HEK293 (cell line): ENCODE results near the gene RSL24D1.

Source experiments
- CTCF ChIA-PET: fragments of 350-600 bp; formaldehyde crosslinking; extraction: SDS; loops from one replicate; lab custom pipeline; 2021; ENCODE audit warnings: antibody characterized with exemption; lab: Yijun Ruan, JAX
- POLR2A ChIA-PET: fragments of 300-600 bp; formaldehyde crosslinking; extraction: SDS; loops from one replicate; lab custom pipeline; 2020; ENCODE audit warnings: antibody characterized with exemption, inconsistent platforms; lab: Yijun Ruan, JAX
- H3K27ac ChIP-seq: fragments of 200-500 bp; sonication (Bioruptor generic); 2 replicates; pipeline ENCODE4 v1.5.1; 2014; ENCODE audit warnings: low read depth, low read length, control low read depth, inconsistent platforms; ENCODE audit errors: extremely low read depth
- H3K36me3 ChIP-seq, 2 experiments: fragments of 200-500 bp in 1 of 2; sonication (Bioruptor generic) in 1 of 2; 1 replicate in 1 of 2; 2 replicates in 1 of 2; pipeline ENCODE4 v1.5.1; 2014 to 2017; ENCODE audit warnings: inconsistent platforms in 2 of 2, low read length in 2 of 2; ENCODE audit not compliant: control insufficient read depth in 2 of 2, insufficient read depth in 1 of 2
- H3K4me1 ChIP-seq: fragments of 200-500 bp; sonication (Bioruptor generic); 2 replicates; pipeline ENCODE4 v1.5.1; 2014; ENCODE audit warnings: mild to moderate bottlenecking, low read length, inconsistent platforms; ENCODE audit not compliant: control insufficient read depth, insufficient read depth
- H3K4me3 ChIP-seq: 2 replicates; pipeline ENCODE4 v1.5.1; 2011; ENCODE audit warnings: low read depth, mild to moderate bottlenecking, control low read depth, low read length, moderate library complexity
- H3K9me3 ChIP-seq: fragments of 200-500 bp; sonication (Bioruptor generic); 2 replicates; pipeline ENCODE4 v1.5.1; 2014; ENCODE audit warnings: low read depth, low read length, inconsistent platforms; ENCODE audit not compliant: control insufficient read depth, insufficient read depth
- GFI1B ChIP-seq: fragments of 450-650 bp; formaldehyde crosslinking; IDR thresholded peaks from 2 replicates; pipeline ENCODE4 v1.5.1; 2016; ENCODE audit warnings: missing biosample characterization, missing genetic modification characterization
- GLIS2 ChIP-seq: fragments of 450-650 bp; formaldehyde crosslinking; IDR thresholded peaks from 2 replicates; pipeline ENCODE4 v1.5.1; 2016; ENCODE audit warnings: missing biosample characterization, missing genetic modification characterization
- HOXA7 ChIP-seq: sonication (generic); formaldehyde crosslinking; IDR thresholded peaks from 2 replicates; pipeline ENCODE4 v1.8.1; 2022; ENCODE audit warnings: missing genetic modification reagents, borderline replicate concordance
- IKZF3 ChIP-seq: fragments of 450-650 bp; IDR thresholded peaks from 2 replicates; pipeline ENCODE4 v1.5.0; 2018; ENCODE audit warnings: missing biosample characterization, mild to moderate bottlenecking, missing genetic modification characterization, moderate library complexity
- KLF16 ChIP-seq: fragments of 450-650 bp; formaldehyde crosslinking; IDR thresholded peaks from 2 replicates; pipeline ENCODE4 v1.5.1; 2017; ENCODE audit warnings: missing biosample characterization, missing genetic modification characterization
- OSR2 ChIP-seq: fragments of 450-650 bp; formaldehyde crosslinking; IDR thresholded peaks from 2 replicates; pipeline ENCODE4 v1.5.1; 2016; ENCODE audit warnings: missing biosample characterization, missing genetic modification characterization
- PRDM10 ChIP-seq: fragments of 450-650 bp; formaldehyde crosslinking; IDR thresholded peaks from 2 replicates; pipeline ENCODE4 v1.5.1; 2016; ENCODE audit warnings: missing biosample characterization, missing genetic modification characterization
- PRDM2 ChIP-seq: fragments of 450-650 bp; formaldehyde crosslinking; IDR thresholded peaks from 2 replicates; pipeline ENCODE4 v1.5.1; 2016; ENCODE audit warnings: missing biosample characterization, missing genetic modification characterization, borderline replicate concordance
- ZBTB1 ChIP-seq: fragments of 450-650 bp; formaldehyde crosslinking; IDR thresholded peaks from 2 replicates; pipeline ENCODE4 v1.5.1; 2016; ENCODE audit warnings: missing biosample characterization, missing genetic modification characterization
- ZNF175 ChIP-seq: fragments of 450-650 bp; formaldehyde crosslinking; IDR thresholded peaks from 2 replicates; pipeline ENCODE4 v1.5.1; 2016; ENCODE audit warnings: missing biosample characterization, missing genetic modification characterization
- ZNF26 ChIP-seq: fragments of 450-650 bp; formaldehyde crosslinking; IDR thresholded peaks from 2 replicates; pipeline ENCODE4 v1.5.1; 2016; ENCODE audit warnings: missing biosample characterization, missing genetic modification characterization
- ZNF266 ChIP-seq: fragments of 450-650 bp; formaldehyde crosslinking; IDR thresholded peaks from 2 replicates; pipeline ENCODE4 v1.5.1; 2016; ENCODE audit warnings: missing biosample characterization, missing genetic modification characterization, low read depth
- ZNF350 ChIP-seq: fragments of 450-650 bp; formaldehyde crosslinking; IDR thresholded peaks from 2 replicates; pipeline ENCODE4 v1.5.0; 2017; ENCODE audit warnings: missing biosample characterization, mild to moderate bottlenecking, missing genetic modification characterization
- ZNF416 ChIP-seq: fragments of 450-650 bp; formaldehyde crosslinking; IDR thresholded peaks from 2 replicates; pipeline ENCODE4 v1.5.1; 2016; ENCODE audit warnings: missing biosample characterization, missing genetic modification characterization
- ZNF521 ChIP-seq: fragments of 450-650 bp; formaldehyde crosslinking; IDR thresholded peaks from 2 replicates; pipeline ENCODE4 v1.5.1; 2017; ENCODE audit warnings: missing biosample characterization, mild to moderate bottlenecking, missing genetic modification characterization
- ZNF624 ChIP-seq: fragments of 450-650 bp; formaldehyde crosslinking; IDR thresholded peaks from 2 replicates; pipeline ENCODE4 v1.5.1; 2017; ENCODE audit warnings: missing biosample characterization, missing genetic modification characterization
- ZNF704 ChIP-seq: fragments of 450-650 bp; formaldehyde crosslinking; IDR thresholded peaks from 2 replicates; pipeline ENCODE4 v1.5.1; 2016; ENCODE audit warnings: missing biosample characterization, missing genetic modification characterization
- ZNF707 ChIP-seq: fragments of 450-650 bp; formaldehyde crosslinking; IDR thresholded peaks from 2 replicates; pipeline ENCODE4 v1.5.1; 2016; ENCODE audit warnings: missing biosample characterization, missing genetic modification characterization

Gene RSL24D1

GRCh38 chr15:55237219-55238130, 40.7 kb upstream of the RSL24D1 start:
- no peaks in the 10 kb centered on the region for H3K4me1 ChIP-seq
- no peak overlapping the region for H3K4me3 ChIP-seq
- no peaks in the 10 kb centered on the region for H3K9me3 ChIP-seq
- no peak overlapping the region for H3K27ac ChIP-seq
- TF ChIP-seq ZNF704 (tag by site-specific recombination) (no peak), ZNF521 (tag by site-specific recombination) (no peak), ZNF266 (tag by site-specific recombination) (no peak), ZNF350 (tag by site-specific recombination) (no peak), HOXA7 (CRISPR knock-in tag) (no peak), ZBTB1 (no peak), GLIS2 (no peak), GFI1B (no peak), OSR2 (tag by site-specific recombination) (no peak), PRDM10 (tag by site-specific recombination) (no peak), IKZF3 (tag by site-specific recombination) (no peak)
- no peaks in the 10 kb centered on the region; a peak in 1 of 3 replicates for H3K36me3 ChIP-seq
- ChIA-PET POLR2A (no interaction called here), CTCF (no interaction called here)

GRCh38 chr15:55235546-55236036, 38.9 kb upstream of the RSL24D1 start:
- Histone ChIP-seq H3K36me3 (no peaks in the 10 kb centered on the region; a peak in 1 of 3 replicates), H3K27ac (no peak overlapping the region), H3K4me1 (no peaks in the 10 kb centered on the region), H3K9me3 (no peaks in the 10 kb centered on the region), H3K4me3 (no peak overlapping the region)
- TF ChIP-seq ZNF707 (tag by site-specific recombination): no peak
- POLR2A ChIA-PET: no interaction called here
- CTCF ChIA-PET: no interaction called here

- no peak overlapping the region for H3K27ac ChIP-seq
- no peak overlapping the region for H3K4me3 ChIP-seq
- H3K4me1 ChIP-seq: no peaks in the 10 kb centered on the region
- ChIA-PET POLR2A (no interaction called here), CTCF (no interaction called here)
- H3K9me3 ChIP-seq: no peaks in the 10 kb centered on the region
- H3K36me3 ChIP-seq: no peaks in the 10 kb centered on the region; a peak in 1 of 3 replicates
- TF ChIP-seq ZNF624 (no peak), KLF16 (tag by site-specific recombination) (no peak), ZNF175 (no peak), PRDM2 (no peak), ZNF26 (tag by site-specific recombination) (no peak), ZNF416 (tag by site-specific recombination) (no peak)
These were observed 38.0 kb upstream of the RSL24D1 start for GRCh38 chr15:55234800-55235104.
